AG04449 (cell line): ENCODE data around the gene ZFYVE1.

ENCODE experiments used
- CTCF ChIA-PET: fragments of 350-600 bp; formaldehyde crosslinking; extraction: SDS; loops from one replicate; lab custom pipeline; 2021; ENCODE audit warnings: antibody characterized with exemption; lab: Yijun Ruan, JAX
- POLR2A ChIA-PET: fragments of 400-600, 350-600 bp; formaldehyde crosslinking; extraction: SDS; loops from one replicate; lab custom pipeline; 2020; ENCODE audit warnings: antibody characterized with exemption, inconsistent platforms; lab: Yijun Ruan, JAX
- DNase-seq: peaks from one replicate; pipeline ENCODE4 v3.0.0-alpha.2; 2010; ENCODE audit warnings: low read depth, low spot score
- H3K4me3 ChIP-seq: 2 replicates; pipeline ENCODE4 v1.5.1; 2011; ENCODE audit warnings: low read depth, mild to moderate bottlenecking, control low read depth, low read length
- TF ChIP-seq, protein P1 (sequence below): IDR thresholded peaks from one replicate; pipeline ENCODE4 v1.5.1; 2011; ENCODE audit warnings: mild to moderate bottlenecking, moderate library complexity, low read length, control low read depth, inconsistent platforms; ENCODE audit not compliant: insufficient read depth; ENCODE audit errors: missing control alignments

ZFYVE1 gene

GRCh38 chr14:72943876-72944430 is 83.0 kb downstream of the ZFYVE1 start:
- no peak for DNase-seq
- CTCF ChIA-PET = interaction anchor here (0.8 to 11.4 kb wide), 3 partner anchors 8 to 430 kb away, joined by 3 to 160 read pairs (median 4); no protein-coding TSS in a partner anchor
- TF ChIP-seq, protein P1, sequence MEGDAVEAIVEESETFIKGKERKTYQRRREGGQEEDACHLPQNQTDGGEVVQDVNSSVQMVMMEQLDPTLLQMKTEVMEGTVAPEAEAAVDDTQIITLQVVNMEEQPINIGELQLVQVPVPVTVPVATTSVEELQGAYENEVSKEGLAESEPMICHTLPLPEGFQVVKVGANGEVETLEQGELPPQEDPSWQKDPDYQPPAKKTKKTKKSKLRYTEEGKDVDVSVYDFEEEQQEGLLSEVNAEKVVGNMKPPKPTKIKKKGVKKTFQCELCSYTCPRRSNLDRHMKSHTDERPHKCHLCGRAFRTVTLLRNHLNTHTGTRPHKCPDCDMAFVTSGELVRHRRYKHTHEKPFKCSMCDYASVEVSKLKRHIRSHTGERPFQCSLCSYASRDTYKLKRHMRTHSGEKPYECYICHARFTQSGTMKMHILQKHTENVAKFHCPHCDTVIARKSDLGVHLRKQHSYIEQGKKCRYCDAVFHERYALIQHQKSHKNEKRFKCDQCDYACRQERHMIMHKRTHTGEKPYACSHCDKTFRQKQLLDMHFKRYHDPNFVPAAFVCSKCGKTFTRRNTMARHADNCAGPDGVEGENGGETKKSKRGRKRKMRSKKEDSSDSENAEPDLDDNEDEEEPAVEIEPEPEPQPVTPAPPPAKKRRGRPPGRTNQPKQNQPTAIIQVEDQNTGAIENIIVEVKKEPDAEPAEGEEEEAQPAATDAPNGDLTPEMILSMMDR = no peak
- H3K4me3 ChIP-seq = no peak overlapping the region
- POLR2A ChIA-PET = no interaction called here

DNA sequence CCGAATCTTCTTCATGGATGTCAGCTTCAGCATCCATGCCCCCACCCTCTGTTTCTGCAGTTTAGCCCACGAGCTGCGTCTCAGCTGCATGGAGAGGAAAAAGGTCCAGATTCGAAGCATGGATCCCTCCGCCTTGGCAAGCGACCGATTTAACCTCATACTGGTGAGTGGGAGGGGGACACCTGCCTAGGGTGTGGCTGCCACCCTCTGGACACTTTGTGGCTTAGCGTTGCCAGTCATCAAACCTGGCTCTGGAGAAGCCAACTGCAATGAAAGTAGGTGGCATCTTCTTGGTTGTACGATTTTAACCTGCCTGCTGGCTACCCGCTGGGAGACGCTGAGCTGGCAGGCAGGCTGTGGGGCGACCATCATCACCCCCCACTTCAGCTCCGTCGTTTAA is 84.0 kb downstream of the ZFYVE1 start:
- POLR2A ChIA-PET = no interaction called here
- CTCF ChIA-PET = interaction anchor here (1.3 to 11.4 kb wide), 2 partner anchors 24 to 429 kb away, joined by 3 to 160 read pairs; no protein-coding TSS in a partner anchor
- no peak for DNase-seq
- H3K4me3 ChIP-seq = no peak overlapping the region
- TF ChIP-seq, protein P1 = no peak

GRCh38 chr14:72941286-72941985 is 85.5 kb downstream of the ZFYVE1 start:
- ChIA-PET CTCF (interaction anchor here (1.3 to 11.4 kb wide), 3 partner anchors 9 to 428 kb away, joined by 3 to 160 read pairs (median 90); no protein-coding TSS in a partner anchor), POLR2A (no interaction called here)
- H3K4me3 ChIP-seq = no peak overlapping the region
- TF ChIP-seq, protein P1 = no peak
- no peak for DNase-seq

- no peak for DNase-seq
- ChIA-PET POLR2A (no interaction called here), CTCF (interaction anchor here (6.7 to 11.4 kb wide), 2 partner anchors 10 to 426 kb away, joined by 90 to 160 read pairs; no protein-coding TSS in a partner anchor)
- TF ChIP-seq, protein P1 = no peak
- H3K4me3 ChIP-seq = no peak overlapping the region
Measured at GRCh38 chr14:72939630-72940029, 87.3 kb downstream of the ZFYVE1 start.

GRCh38 chr14:72932893-72933292 is 94.0 kb downstream of the ZFYVE1 start:
- DNase-seq = no peak
- ChIA-PET POLR2A (no interaction called here), CTCF (interaction anchor here (0.7 to 1.9 kb wide), 4 partner anchors 16 to 419 kb away, joined by 5 to 13 read pairs (median 6); no protein-coding TSS in a partner anchor)
- TF ChIP-seq, protein P1 = no peak
- no peak overlapping the region for H3K4me3 ChIP-seq

DNA sequence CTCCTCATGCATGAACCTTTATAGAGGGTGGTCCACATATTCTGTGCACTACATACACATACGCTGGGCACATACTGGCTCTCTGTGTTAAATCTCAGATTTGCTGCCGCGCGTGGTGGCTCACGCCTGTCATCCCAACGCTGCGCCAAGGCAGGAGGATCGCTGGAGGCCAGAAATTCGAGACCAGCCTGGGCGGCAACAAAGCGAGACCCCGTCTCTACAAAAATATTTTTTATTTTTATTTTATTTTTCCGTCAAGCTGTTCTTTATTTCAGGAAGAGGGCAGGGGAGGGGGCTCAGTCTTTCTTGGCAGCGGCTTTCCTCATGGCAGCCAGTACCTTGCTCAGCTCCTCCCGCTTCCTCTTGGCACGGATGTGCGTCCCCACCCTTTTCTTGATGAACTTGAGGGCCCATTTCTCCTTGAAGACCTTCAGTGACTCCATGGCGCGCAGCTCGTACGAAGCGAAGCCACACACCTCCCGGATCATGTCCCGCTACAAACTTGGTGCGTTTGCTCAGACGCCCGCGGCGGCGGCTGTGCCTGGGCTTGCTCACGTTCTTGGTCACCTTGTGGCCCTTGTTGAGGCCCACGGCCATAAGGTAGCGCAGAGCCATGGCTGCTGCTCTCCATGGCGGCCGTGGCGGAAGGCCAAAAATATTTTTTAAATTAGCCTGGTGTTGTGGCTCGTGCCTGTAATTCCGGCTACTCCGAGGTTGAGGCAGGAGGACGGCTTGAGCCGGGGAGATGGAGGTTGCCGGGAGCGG is 97.4 kb downstream of the ZFYVE1 start:
- POLR2A ChIA-PET = interaction anchor here (0.6 kb wide), 1 partner anchor 43 kb away, joined by 3 read pairs; no protein-coding TSS in a partner anchor
- CTCF ChIA-PET = interaction anchor here (1.0 to 3.2 kb wide), 2 partner anchors 413 to 416 kb away, joined by 5 to 13 read pairs; no protein-coding TSS in a partner anchor
- TF ChIP-seq, protein P1 = no peak

More for the DNA sequence above, 97.4 kb downstream of the ZFYVE1 start:
- H3K4me3 ChIP-seq = no peak overlapping the region
- DNase-seq = no peak
